HEK293 (cell line): ENCODE data around the gene ALG3.

Experiments
- MZF1 ChIP-seq: fragments of 450-650 bp; formaldehyde crosslinking; IDR thresholded peaks from 2 replicates; pipeline ENCODE4 v1.5.1; 2017; ENCODE audit warnings: missing biosample characterization, missing genetic modification characterization, borderline replicate concordance
- SALL2 ChIP-seq: fragments of 450-650 bp; formaldehyde crosslinking; IDR thresholded peaks from 2 replicates; pipeline ENCODE4 v1.5.0; 2017; ENCODE audit warnings: missing biosample characterization, mild to moderate bottlenecking, missing genetic modification characterization, borderline replicate concordance
- SP7 ChIP-seq: fragments of 450-650 bp; formaldehyde crosslinking; IDR thresholded peaks from 2 replicates; pipeline ENCODE4 v1.5.1; 2016; ENCODE audit warnings: missing biosample characterization, missing genetic modification characterization
- WT1 ChIP-seq: fragments of 450-650 bp; formaldehyde crosslinking; IDR thresholded peaks from 2 replicates; pipeline ENCODE4 v1.5.1; 2016; ENCODE audit warnings: missing biosample characterization, missing genetic modification characterization
- YY1 ChIP-seq: fragments of 450-650 bp; formaldehyde crosslinking; IDR thresholded peaks from 2 replicates; pipeline ENCODE4 v1.5.1; 2018; ENCODE audit warnings: missing biosample characterization, missing genetic modification characterization
- ZNF24 ChIP-seq: fragments of 450-650 bp; formaldehyde crosslinking; IDR thresholded peaks from 2 replicates; pipeline ENCODE4 v1.5.1; 2016; ENCODE audit warnings: missing biosample characterization, missing genetic modification characterization
- ZNF416 ChIP-seq: fragments of 450-650 bp; formaldehyde crosslinking; IDR thresholded peaks from 2 replicates; pipeline ENCODE4 v1.5.1; 2016; ENCODE audit warnings: missing biosample characterization, missing genetic modification characterization
- ZNF423 ChIP-seq: fragments of 450-650 bp; formaldehyde crosslinking; IDR thresholded peaks from 2 replicates; pipeline ENCODE4 v1.5.1; 2016; ENCODE audit warnings: missing biosample characterization, missing genetic modification characterization
- ZNF510 ChIP-seq: fragments of 450-650 bp; formaldehyde crosslinking; IDR thresholded peaks from 2 replicates; pipeline ENCODE4 v1.5.1; 2018; ENCODE audit warnings: mild to moderate bottlenecking, missing genetic modification characterization, missing biosample characterization; ENCODE audit not compliant: insufficient replicate concordance
- ZNF544 ChIP-seq: fragments of 450-650 bp; formaldehyde crosslinking; IDR thresholded peaks from 2 replicates; pipeline ENCODE4 v1.5.0; 2017; ENCODE audit warnings: missing biosample characterization, missing genetic modification characterization
- ZNF571 ChIP-seq: fragments of 450-650 bp; formaldehyde crosslinking; IDR thresholded peaks from 2 replicates; pipeline ENCODE4 v1.5.0; 2017; ENCODE audit warnings: missing biosample characterization, missing genetic modification characterization
- ZNF621 ChIP-seq: fragments of 450-650 bp; formaldehyde crosslinking; IDR thresholded peaks from 2 replicates; pipeline ENCODE4 v1.5.1; 2017; ENCODE audit warnings: missing biosample characterization, missing genetic modification characterization
- TF ChIP-seq, protein P1 (sequence below): IDR thresholded peaks from 2 replicates; pipeline ENCODE4 v1.6.1; 2011; ENCODE audit warnings: mild to moderate bottlenecking, low read depth, low read length, borderline replicate concordance
- TF ChIP-seq, protein P2 (sequence below): fragments of 450-650 bp; formaldehyde crosslinking; IDR thresholded peaks from 2 replicates; pipeline ENCODE4 v1.5.1; 2017; ENCODE audit warnings: missing biosample characterization, missing genetic modification characterization
- TF ChIP-seq, protein P3 (sequence below): fragments of 450-650 bp; formaldehyde crosslinking; IDR thresholded peaks from 2 replicates; pipeline ENCODE4 v1.5.1; 2016; ENCODE audit warnings: missing biosample characterization, missing genetic modification characterization
- TF ChIP-seq, protein P4 (sequence below): fragments of 450-650 bp; formaldehyde crosslinking; IDR thresholded peaks from 2 replicates; pipeline ENCODE4 v1.5.1; 2017; ENCODE audit warnings: missing biosample characterization, missing genetic modification characterization
- TF ChIP-seq, protein P5 (sequence below): fragments of 450-650 bp; formaldehyde crosslinking; IDR thresholded peaks from 2 replicates; pipeline ENCODE4 v1.5.1; 2016; ENCODE audit warnings: missing biosample characterization, missing genetic modification characterization

Gene ALG3

DNA sequence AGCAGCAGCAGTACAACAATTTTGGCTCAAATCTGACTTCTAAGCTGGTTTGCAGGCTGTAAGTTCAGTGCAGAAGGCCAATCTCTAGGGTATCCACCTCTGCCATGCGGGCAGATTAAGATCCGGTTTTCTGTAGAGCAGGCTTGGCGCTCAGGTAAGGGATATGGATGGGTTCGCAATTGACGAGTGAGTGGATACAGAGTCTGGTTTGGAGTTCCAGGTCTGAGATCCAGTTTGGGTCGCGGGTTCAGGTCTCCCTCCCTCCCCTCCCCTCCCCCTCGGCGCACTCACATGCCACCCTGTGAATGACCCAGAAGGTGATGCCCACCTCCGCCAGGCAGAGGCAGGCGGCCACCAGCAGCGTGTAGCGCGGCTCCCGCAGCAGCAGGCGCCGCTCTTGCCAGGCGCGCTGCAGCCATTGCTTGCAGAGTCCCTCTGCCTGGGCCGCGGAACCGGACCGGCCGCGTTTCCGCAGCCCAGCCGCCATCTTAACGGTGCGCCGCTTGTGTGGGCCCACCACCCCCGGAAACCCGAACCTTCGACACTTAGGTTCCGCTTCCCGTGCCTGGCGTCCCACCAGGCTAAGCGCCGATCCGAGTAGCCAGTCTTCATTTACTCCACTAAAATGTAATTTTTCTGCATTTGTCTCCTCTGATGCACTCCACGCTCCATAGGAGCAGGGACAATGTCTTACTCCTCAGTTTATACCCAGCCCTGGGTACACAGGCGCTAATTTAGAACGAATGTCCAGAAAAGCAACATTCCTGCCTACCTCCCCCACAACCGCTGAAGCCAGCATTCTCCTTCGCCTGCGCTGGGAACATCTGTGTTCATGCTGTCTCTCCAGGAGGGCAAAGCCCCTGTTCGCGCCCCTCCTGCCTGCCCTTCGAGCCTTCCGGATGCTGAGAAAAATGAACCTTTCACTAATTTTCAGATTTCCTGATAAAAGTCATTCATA is at the start of gene ALG3 (continued):
- 0 out of 2 replicates have a peak, but pooled peaks have one; percentile 24 for TF ChIP-seq WT1 (tag by site-specific recombination)
- TF ChIP-seq SP7 (tag by site-specific recombination), result peak; percentile 78
- TF ChIP-seq, protein P1, sequence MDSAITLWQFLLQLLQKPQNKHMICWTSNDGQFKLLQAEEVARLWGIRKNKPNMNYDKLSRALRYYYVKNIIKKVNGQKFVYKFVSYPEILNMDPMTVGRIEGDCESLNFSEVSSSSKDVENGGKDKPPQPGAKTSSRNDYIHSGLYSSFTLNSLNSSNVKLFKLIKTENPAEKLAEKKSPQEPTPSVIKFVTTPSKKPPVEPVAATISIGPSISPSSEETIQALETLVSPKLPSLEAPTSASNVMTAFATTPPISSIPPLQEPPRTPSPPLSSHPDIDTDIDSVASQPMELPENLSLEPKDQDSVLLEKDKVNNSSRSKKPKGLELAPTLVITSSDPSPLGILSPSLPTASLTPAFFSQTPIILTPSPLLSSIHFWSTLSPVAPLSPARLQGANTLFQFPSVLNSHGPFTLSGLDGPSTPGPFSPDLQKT, result no peak
- no peak for TF ChIP-seq MZF1 (tag by site-specific recombination)
- TF ChIP-seq ZNF571, result no peak
- no peak for TF ChIP-seq ZNF544 (tag by site-specific recombination)
- TF ChIP-seq, protein P2, sequence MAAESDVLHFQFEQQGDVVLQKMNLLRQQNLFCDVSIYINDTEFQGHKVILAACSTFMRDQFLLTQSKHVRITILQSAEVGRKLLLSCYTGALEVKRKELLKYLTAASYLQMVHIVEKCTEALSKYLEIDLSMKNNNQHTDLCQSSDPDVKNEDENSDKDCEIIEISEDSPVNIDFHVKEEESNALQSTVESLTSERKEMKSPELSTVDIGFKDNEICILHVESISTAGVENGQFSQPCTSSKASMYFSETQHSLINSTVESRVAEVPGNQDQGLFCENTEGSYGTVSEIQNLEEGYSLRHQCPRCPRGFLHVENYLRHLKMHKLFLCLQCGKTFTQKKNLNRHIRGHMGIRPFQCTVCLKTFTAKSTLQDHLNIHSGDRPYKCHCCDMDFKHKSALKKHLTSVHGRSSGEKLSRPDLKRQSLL (tag by site-specific recombination), result no peak
- TF ChIP-seq, protein P3, sequence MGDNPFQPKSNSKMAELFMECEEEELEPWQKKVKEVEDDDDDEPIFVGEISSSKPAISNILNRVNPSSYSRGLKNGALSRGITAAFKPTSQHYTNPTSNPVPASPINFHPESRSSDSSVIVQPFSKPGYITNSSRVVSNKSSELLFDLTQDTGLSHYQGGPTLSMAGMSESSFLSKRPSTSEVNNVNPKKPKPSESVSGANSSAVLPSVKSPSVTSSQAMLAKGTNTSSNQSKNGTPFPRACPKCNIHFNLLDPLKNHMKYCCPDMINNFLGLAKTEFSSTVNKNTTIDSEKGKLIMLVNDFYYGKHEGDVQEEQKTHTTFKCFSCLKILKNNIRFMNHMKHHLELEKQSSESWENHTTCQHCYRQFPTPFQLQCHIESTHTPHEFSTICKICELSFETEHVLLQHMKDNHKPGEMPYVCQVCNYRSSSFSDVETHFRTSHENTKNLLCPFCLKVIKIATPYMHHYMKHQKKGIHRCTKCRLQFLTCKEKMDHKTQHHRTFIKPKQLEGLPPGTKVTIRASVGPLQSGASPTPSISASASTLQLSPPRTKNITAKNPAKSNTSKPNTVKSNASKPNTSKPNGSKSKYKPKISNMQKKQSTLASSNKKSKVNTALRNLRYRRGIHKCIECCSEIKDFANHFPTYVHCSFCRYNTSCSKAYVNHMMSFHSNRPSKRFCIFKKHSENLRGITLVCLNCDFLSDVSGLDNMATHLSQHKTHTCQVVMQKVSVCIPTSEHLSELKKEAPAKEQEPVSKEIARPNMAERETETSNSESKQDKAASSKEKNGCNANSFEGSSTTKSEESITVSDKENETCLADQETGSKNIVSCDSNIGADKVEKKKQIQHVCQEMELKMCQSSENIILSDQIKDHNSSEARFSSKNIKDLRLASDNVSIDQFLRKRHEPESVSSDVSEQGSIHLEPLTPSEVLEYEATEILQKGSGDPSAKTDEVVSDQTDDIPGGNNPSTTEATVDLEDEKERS (tag by site-specific recombination), result peak; percentile 89
- no peak for TF ChIP-seq ZNF510
- TF ChIP-seq ZNF621 (tag by site-specific recombination), result no peak
- TF ChIP-seq ZNF416 (tag by site-specific recombination), result no peak
- 0 out of 2 replicates have a peak, but pooled peaks have one; percentile 29 for TF ChIP-seq ZNF24 (tag by site-specific recombination)
- TF ChIP-seq YY1, result peak; percentile 98
- TF ChIP-seq, protein P4, sequence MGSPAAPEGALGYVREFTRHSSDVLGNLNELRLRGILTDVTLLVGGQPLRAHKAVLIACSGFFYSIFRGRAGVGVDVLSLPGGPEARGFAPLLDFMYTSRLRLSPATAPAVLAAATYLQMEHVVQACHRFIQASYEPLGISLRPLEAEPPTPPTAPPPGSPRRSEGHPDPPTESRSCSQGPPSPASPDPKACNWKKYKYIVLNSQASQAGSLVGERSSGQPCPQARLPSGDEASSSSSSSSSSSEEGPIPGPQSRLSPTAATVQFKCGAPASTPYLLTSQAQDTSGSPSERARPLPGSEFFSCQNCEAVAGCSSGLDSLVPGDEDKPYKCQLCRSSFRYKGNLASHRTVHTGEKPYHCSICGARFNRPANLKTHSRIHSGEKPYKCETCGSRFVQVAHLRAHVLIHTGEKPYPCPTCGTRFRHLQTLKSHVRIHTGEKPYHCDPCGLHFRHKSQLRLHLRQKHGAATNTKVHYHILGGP (tag by site-specific recombination), result no peak
- no peak for TF ChIP-seq ZNF423
- TF ChIP-seq, protein P5, sequence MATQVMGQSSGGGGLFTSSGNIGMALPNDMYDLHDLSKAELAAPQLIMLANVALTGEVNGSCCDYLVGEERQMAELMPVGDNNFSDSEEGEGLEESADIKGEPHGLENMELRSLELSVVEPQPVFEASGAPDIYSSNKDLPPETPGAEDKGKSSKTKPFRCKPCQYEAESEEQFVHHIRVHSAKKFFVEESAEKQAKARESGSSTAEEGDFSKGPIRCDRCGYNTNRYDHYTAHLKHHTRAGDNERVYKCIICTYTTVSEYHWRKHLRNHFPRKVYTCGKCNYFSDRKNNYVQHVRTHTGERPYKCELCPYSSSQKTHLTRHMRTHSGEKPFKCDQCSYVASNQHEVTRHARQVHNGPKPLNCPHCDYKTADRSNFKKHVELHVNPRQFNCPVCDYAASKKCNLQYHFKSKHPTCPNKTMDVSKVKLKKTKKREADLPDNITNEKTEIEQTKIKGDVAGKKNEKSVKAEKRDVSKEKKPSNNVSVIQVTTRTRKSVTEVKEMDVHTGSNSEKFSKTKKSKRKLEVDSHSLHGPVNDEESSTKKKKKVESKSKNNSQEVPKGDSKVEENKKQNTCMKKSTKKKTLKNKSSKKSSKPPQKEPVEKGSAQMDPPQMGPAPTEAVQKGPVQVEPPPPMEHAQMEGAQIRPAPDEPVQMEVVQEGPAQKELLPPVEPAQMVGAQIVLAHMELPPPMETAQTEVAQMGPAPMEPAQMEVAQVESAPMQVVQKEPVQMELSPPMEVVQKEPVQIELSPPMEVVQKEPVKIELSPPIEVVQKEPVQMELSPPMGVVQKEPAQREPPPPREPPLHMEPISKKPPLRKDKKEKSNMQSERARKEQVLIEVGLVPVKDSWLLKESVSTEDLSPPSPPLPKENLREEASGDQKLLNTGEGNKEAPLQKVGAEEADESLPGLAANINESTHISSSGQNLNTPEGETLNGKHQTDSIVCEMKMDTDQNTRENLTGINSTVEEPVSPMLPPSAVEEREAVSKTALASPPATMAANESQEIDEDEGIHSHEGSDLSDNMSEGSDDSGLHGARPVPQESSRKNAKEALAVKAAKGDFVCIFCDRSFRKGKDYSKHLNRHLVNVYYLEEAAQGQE (tag by site-specific recombination), result peak; percentile 37; the same call in 1 of the 2 replicates
- TF ChIP-seq SALL2 (tag by site-specific recombination), result no peak
